NOMO-1 treated with dmso at 0.1 percent for 144 hours (cell line): Measurements from ENCODE around the gene TIGAR.

Source experiments
- DNase-seq: peaks from one replicate; lab custom pipeline; 2025; ENCODE audit not compliant: unreplicated experiment; lab: John Stamatoyannopoulos, UW

TIGAR gene

GRCh38 chr12:4320853-4321701 is at the start of gene TIGAR:
TSS of gene TIGAR (plus strand) at chr12:4321213. CDS start at chr12:4321272, 59 bp downstream.
- DNase-seq: peak; percentile 92

GRCh38 chr12:4271717-4272423 is 49.1 kb upstream of the TIGAR start:
- no peak for DNase-seq

GRCh38 chr12:4272424-4273272 is 48.4 kb upstream of the TIGAR start:
- DNase-seq: no peak

- DNase-seq: no peak
Observed at GRCh38 chr12:4273273-4273651, 47.8 kb upstream of the TIGAR start.

GRCh38 chr12:4273652-4274395 is 47.2 kb upstream of the TIGAR start, which contains the start of gene CCND2:
TSS of gene CCND2 (plus strand) at chr12:4273762. CDS start at chr12:4274041, 279 bp downstream.
- DNase-seq: no peak

GRCh38 chr12:4274396-4275015 is 46.5 kb upstream of the TIGAR start:
- DNase-seq: no peak

- DNase-seq: no peak
Observed at GRCh38 chr12:4275016-4275869, 45.8 kb upstream of the TIGAR start.

GRCh38 chr12:4275870-4276301 is 45.1 kb upstream of the TIGAR start:
- DNase-seq: no peak

GRCh38 chr12:4276524-4277204 is 44.3 kb upstream of the TIGAR start:
- DNase-seq: peak; percentile 39

GRCh38 chr12:4277205-4277543 is 43.8 kb upstream of the TIGAR start:
- DNase-seq: no peak

- no peak for DNase-seq
Observed at GRCh38 chr12:4277857-4278256, 43.2 kb upstream of the TIGAR start.

- DNase-seq: no peak
Observed at GRCh38 chr12:4278329-4279197, 42.5 kb upstream of the TIGAR start.

GRCh38 chr12:4279198-4279690 is 41.8 kb upstream of the TIGAR start:
- no peak for DNase-seq

- no peak for DNase-seq
Observed at GRCh38 chr12:4280351-4281163, 40.5 kb upstream of the TIGAR start.

- no peak for DNase-seq
Observed at GRCh38 chr12:4281173-4281654, 39.8 kb upstream of the TIGAR start.

- no peak for DNase-seq
Observed at GRCh38 chr12:4282103-4282891, 38.7 kb upstream of the TIGAR start.
